HepG2 (cell line): ENCODE data around the gene SLC35F6. TPM values are rescaled to one million over a fixed set of nuclear protein-coding genes. Genes with fewer than 3 reads are reported as not detected.
A peak's percentile ranks its signal among the peaks of the same experiment; 100 is the strongest.

Source experiments
- ATM ChIP-seq: fragments of 450-650 bp; IDR thresholded peaks from 2 replicates; pipeline ENCODE4 v1.7.1; 2017; ENCODE audit warnings: mild to moderate bottlenecking, borderline replicate concordance
- GFI1 ChIP-seq: sonication (generic); formaldehyde crosslinking; IDR thresholded peaks from 2 replicates; pipeline ENCODE4 v1.5.0; 2020; ENCODE audit warnings: missing genetic modification reagents, mild to moderate bottlenecking, borderline replicate concordance
- KDM5B ChIP-seq: sonication (generic); formaldehyde crosslinking; IDR thresholded peaks from 2 replicates; pipeline ENCODE4 v1.4.0; 2020; ENCODE audit warnings: missing genetic modification reagents, mild to moderate bottlenecking, borderline replicate concordance
- MED13 ChIP-seq: sonication (generic); formaldehyde crosslinking; IDR thresholded peaks from 2 replicates; pipeline ENCODE4 v1.5.0; 2020; ENCODE audit warnings: missing genetic modification reagents
- MTA1 ChIP-seq: sonication (generic); formaldehyde crosslinking; IDR thresholded peaks from 2 replicates; pipeline ENCODE4 v1.4.0; 2020; ENCODE audit warnings: missing genetic modification reagents, mild to moderate bottlenecking, borderline replicate concordance
- POLR2AphosphoS5 ChIP-seq: IDR thresholded peaks from 2 replicates; pipeline ENCODE4 v1.6.1; 2012; ENCODE audit warnings: low read depth, low read length
- RORA ChIP-seq: sonication (generic); formaldehyde crosslinking; IDR thresholded peaks from 2 replicates; pipeline ENCODE4 v1.5.0; 2020; ENCODE audit warnings: mild to moderate bottlenecking, missing genetic modification reagents, moderate library complexity
- ZNF337 ChIP-seq: sonication (generic); formaldehyde crosslinking; IDR thresholded peaks from 2 replicates; pipeline ENCODE4 v1.5.1; 2020; ENCODE audit warnings: missing genetic modification reagents, low read depth, mild to moderate bottlenecking, borderline replicate concordance
- ZNF556 ChIP-seq: sonication (generic); formaldehyde crosslinking; IDR thresholded peaks from 2 replicates; pipeline ENCODE4 v1.4.0; 2020; ENCODE audit warnings: mild to moderate bottlenecking, missing genetic modification reagents, borderline replicate concordance
- ZNF777 ChIP-seq: sonication (generic); formaldehyde crosslinking; IDR thresholded peaks from 2 replicates; pipeline ENCODE4 v1.4.0; 2020; ENCODE audit warnings: missing genetic modification reagents
- polyA plus RNA-seq, 8 experiments: library from polyadenylated mRNA; depleted of rRNA in 3 of 8; stranded (reverse) in 7 of 8; unstranded in 1 of 8; fragments of >200 nt; fragmentation: Illumina TruSeq in 4 of 8; extraction: Trizol in 4 of 8; gene quantifications; 2 replicates each; pipeline versions ENCODE4 v1.2.1 to v1.2.3, GENCODE V29; 2011 to 2016; ENCODE audit warnings: low read depth in 4 of 8, missing spikeins in 1 of 8, mixed read lengths in 1 of 8; ENCODE audit not compliant: insufficient read depth in 1 of 8
- total RNA-seq, 5 experiments: library from RNA; depleted of rRNA; stranded (reverse); fragments of >200 nt; fragmentation: Illumina TruSeq; extraction: Trizol; gene quantifications; 2 replicates each; pipeline ENCODE4 v1.2.3, GENCODE V29; 2016; ENCODE audit warnings: low read depth in 1 of 5
- TF ChIP-seq, protein P1 (sequence below): sonication (generic); formaldehyde crosslinking; IDR thresholded peaks from 2 replicates; pipeline ENCODE4 v1.4.0; 2020; ENCODE audit warnings: missing genetic modification reagents, borderline replicate concordance
- TF ChIP-seq, protein P2 (sequence below): sonication (generic); formaldehyde crosslinking; IDR thresholded peaks from 2 replicates; pipeline ENCODE4 v1.5.0; 2020; ENCODE audit warnings: missing genetic modification reagents
- TF ChIP-seq, protein P3 (sequence below): IDR thresholded peaks from 2 replicates; pipeline ENCODE4 v1.6.1; 2016; ENCODE audit warnings: low read depth, missing genetic modification reagents, missing compliant biosample characterization
- TF ChIP-seq, protein P4 (sequence below), 2 experiments: fragments of 450-650 bp in 1 of 2; sonication (generic) in 1 of 2; formaldehyde crosslinking; IDR thresholded peaks; 2 replicates each; pipeline versions ENCODE4 v1.5.0 to v1.8.0; 2020 to 2022; ENCODE audit warnings: mild to moderate bottlenecking in 1 of 2, missing genetic modification reagents in 1 of 2
- TF ChIP-seq, protein P5 (sequence below): IDR thresholded peaks from 2 replicates; pipeline ENCODE4 v1.6.1; 2016; ENCODE audit warnings: low read depth

Gene SLC35F6
- total and polyA plus RNA-seq, 2 of the 13 experiments (the other 11 are each of a cell fraction or from before 2014, with no cell fraction given), result 15.2 to 21.2 TPM

DNA sequence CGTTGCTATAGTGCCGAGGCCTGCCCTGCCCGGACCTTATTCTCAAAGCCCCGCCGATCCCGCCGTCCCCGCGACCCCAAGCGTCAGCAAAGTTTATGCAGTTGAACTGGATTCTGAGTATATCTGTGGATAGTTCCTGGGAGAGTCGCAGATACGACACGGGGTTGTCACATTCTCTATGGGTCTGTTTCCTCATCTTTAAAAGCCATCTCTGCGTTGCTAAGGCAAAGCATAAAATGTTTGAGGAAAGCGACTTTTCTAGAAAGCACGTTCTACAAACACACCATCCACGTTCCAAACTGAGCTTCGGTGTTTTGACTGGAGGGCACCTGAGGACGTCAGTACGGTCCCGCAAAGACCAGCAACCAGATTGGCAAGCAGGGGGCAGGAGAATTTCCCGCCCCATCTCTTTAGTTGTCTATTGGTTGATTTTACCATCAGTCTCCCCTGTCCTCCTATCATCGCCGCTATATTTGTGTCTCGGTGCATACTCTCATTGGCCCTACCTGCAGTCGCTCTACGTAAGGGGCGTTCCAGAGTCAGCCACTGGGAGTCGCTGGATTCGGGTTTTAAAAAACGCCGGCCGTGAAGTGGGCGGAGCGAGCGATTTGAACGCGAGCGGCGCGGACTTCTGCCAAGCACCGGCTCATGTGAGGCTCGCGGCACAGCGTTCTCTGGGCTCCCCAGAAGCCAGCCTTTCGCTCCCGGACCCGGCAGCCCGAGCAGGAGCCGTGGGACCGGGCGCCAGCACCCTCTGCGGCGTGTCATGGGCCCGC, 21.5 kb downstream of the SLC35F6 start, which contains the start of gene CENPA (continued):
- TF ChIP-seq, protein P1, sequence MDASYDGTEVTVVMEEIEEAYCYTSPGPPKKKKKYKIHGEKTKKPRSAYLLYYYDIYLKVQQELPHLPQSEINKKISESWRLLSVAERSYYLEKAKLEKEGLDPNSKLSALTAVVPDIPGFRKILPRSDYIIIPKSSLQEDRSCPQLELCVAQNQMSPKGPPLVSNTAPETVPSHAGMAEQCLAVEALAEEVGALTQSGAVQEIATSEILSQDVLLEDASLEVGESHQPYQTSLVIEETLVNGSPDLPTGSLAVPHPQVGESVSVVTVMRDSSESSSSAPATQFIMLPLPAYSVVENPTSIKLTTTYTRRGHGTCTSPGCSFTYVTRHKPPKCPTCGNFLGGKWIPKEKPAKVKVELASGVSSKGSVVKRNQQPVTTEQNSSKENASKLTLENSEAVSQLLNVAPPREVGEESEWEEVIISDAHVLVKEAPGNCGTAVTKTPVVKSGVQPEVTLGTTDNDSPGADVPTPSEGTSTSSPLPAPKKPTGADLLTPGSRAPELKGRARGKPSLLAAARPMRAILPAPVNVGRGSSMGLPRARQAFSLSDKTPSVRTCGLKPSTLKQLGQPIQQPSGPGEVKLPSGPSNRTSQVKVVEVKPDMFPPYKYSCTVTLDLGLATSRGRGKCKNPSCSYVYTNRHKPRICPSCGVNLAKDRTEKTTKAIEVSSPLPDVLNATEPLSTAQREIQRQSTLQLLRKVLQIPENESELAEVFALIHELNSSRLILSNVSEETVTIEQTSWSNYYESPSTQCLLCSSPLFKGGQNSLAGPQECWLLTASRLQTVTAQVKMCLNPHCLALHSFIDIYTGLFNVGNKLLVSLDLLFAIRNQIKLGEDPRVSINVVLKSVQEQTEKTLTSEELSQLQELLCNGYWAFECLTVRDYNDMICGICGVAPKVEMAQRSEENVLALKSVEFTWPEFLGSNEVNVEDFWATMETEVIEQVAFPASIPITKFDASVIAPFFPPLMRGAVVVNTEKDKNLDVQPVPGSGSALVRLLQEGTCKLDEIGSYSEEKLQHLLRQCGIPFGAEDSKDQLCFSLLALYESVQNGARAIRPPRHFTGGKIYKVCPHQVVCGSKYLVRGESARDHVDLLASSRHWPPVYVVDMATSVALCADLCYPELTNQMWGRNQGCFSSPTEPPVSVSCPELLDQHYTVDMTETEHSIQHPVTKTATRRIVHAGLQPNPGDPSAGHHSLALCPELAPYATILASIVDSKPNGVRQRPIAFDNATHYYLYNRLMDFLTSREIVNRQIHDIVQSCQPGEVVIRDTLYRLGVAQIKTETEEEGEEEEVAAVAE, result peak; percentile 99
- TF ChIP-seq POLR2AphosphoS5, result peak; percentile 79
- peak; percentile 90 for TF ChIP-seq ZNF556 (CRISPR knock-in tag)
- TF ChIP-seq, protein P2, sequence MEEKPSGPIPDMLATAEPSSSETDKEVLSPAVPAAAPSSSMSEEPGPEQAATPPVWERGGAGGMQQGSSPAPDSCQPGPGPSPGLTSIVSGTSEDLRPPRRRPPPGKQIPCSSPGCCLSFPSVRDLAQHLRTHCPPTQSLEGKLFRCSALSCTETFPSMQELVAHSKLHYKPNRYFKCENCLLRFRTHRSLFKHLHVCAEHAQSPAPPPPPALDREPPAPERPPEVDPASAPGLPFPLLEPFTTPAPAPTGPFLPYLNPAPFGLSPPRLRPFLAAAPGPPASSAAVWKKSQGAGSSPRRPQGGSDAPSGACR (CRISPR knock-in tag), result no peak
- no peak for TF ChIP-seq MTA1 (CRISPR knock-in tag)
- TF ChIP-seq ATM, result no peak
- TF ChIP-seq, protein P3, sequence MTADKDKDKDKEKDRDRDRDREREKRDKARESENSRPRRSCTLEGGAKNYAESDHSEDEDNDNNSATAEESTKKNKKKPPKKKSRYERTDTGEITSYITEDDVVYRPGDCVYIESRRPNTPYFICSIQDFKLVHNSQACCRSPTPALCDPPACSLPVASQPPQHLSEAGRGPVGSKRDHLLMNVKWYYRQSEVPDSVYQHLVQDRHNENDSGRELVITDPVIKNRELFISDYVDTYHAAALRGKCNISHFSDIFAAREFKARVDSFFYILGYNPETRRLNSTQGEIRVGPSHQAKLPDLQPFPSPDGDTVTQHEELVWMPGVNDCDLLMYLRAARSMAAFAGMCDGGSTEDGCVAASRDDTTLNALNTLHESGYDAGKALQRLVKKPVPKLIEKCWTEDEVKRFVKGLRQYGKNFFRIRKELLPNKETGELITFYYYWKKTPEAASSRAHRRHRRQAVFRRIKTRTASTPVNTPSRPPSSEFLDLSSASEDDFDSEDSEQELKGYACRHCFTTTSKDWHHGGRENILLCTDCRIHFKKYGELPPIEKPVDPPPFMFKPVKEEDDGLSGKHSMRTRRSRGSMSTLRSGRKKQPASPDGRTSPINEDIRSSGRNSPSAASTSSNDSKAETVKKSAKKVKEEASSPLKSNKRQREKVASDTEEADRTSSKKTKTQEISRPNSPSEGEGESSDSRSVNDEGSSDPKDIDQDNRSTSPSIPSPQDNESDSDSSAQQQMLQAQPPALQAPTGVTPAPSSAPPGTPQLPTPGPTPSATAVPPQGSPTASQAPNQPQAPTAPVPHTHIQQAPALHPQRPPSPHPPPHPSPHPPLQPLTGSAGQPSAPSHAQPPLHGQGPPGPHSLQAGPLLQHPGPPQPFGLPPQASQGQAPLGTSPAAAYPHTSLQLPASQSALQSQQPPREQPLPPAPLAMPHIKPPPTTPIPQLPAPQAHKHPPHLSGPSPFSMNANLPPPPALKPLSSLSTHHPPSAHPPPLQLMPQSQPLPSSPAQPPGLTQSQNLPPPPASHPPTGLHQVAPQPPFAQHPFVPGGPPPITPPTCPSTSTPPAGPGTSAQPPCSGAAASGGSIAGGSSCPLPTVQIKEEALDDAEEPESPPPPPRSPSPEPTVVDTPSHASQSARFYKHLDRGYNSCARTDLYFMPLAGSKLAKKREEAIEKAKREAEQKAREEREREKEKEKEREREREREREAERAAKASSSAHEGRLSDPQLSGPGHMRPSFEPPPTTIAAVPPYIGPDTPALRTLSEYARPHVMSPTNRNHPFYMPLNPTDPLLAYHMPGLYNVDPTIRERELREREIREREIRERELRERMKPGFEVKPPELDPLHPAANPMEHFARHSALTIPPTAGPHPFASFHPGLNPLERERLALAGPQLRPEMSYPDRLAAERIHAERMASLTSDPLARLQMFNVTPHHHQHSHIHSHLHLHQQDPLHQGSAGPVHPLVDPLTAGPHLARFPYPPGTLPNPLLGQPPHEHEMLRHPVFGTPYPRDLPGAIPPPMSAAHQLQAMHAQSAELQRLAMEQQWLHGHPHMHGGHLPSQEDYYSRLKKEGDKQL (CRISPR knock-in tag), result no peak; the same call in 1 of the 2 replicates
- peak; percentile 87 for TF ChIP-seq MED13 (CRISPR knock-in tag)
- TF ChIP-seq, protein P4, sequence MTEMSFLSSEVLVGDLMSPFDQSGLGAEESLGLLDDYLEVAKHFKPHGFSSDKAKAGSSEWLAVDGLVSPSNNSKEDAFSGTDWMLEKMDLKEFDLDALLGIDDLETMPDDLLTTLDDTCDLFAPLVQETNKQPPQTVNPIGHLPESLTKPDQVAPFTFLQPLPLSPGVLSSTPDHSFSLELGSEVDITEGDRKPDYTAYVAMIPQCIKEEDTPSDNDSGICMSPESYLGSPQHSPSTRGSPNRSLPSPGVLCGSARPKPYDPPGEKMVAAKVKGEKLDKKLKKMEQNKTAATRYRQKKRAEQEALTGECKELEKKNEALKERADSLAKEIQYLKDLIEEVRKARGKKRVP (CRISPR knock-in tag; IDR thresholded peaks at IDR 0.05), result peak in 1 of 2 experiments; percentile 93; a peak in 2 of 4 replicates
- TF ChIP-seq KDM5B (CRISPR knock-in tag), result peak; percentile 93
- no peak for TF ChIP-seq RORA (CRISPR knock-in tag)
- TF ChIP-seq ZNF777 (CRISPR knock-in tag), result peak; percentile 70
- TF ChIP-seq GFI1 (CRISPR knock-in tag), result peak; percentile 86
- peak; percentile 85; the same call in 1 of the 2 replicates for TF ChIP-seq ZNF337 (CRISPR knock-in tag)
- TF ChIP-seq, protein P5, sequence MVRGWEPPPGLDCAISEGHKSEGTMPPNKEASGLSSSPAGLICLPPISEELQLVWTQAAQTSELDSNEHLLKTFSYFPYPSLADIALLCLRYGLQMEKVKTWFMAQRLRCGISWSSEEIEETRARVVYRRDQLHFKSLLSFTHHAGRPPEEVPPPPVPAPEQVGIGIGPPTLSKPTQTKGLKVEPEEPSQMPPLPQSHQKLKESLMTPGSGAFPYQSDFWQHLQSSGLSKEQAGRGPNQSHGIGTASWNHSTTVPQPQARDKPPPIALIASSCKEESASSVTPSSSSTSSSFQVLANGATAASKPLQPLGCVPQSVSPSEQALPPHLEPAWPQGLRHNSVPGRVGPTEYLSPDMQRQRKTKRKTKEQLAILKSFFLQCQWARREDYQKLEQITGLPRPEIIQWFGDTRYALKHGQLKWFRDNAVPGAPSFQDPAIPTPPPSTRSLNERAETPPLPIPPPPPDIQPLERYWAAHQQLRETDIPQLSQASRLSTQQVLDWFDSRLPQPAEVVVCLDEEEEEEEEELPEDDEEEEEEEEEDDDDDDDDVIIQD, result peak; percentile 52; the same call in 1 of the 2 replicates
